ENCODE results near the gene CAPN5. TPM values are rescaled to one million over a fixed set of nuclear protein-coding genes. Genes with fewer than 3 reads are reported as not detected.
"Not testable (repeated sequence)": the region's sequence is repeated elsewhere in the genome, so short reads cannot be mapped to it uniquely, and the experiment has no call there.

Gene CAPN5
- total RNA-seq (2021) (24.0 to 27.4 TPM (median 24.3 TPM) in 3 replicates), Bru-seq, nascent RNA (percentile 46 among the genes with signal in this experiment)
- long read RNA-seq, experiment 1, full-length matches to known transcripts = 86 of 103 reads
- long read RNA-seq, experiment 1, partial matches to known transcripts = 10 of 103 reads
- long read RNA-seq, experiment 1, other reads (novel, unspliced or antisense) = 7 of 103 reads
- long read RNA-seq, experiment 2, full-length matches to known transcripts = 12 of 28 reads
- long read RNA-seq, experiment 2, partial matches to known transcripts = 9 of 28 reads
- long read RNA-seq, experiment 2, other reads (novel, unspliced or antisense) = 7 of 28 reads
- long read RNA-seq, experiment 3, partial matches to known transcripts = 1 of 2 reads
- long read RNA-seq, experiment 3, other reads (novel, unspliced or antisense) = 1 of 2 reads

DNA sequence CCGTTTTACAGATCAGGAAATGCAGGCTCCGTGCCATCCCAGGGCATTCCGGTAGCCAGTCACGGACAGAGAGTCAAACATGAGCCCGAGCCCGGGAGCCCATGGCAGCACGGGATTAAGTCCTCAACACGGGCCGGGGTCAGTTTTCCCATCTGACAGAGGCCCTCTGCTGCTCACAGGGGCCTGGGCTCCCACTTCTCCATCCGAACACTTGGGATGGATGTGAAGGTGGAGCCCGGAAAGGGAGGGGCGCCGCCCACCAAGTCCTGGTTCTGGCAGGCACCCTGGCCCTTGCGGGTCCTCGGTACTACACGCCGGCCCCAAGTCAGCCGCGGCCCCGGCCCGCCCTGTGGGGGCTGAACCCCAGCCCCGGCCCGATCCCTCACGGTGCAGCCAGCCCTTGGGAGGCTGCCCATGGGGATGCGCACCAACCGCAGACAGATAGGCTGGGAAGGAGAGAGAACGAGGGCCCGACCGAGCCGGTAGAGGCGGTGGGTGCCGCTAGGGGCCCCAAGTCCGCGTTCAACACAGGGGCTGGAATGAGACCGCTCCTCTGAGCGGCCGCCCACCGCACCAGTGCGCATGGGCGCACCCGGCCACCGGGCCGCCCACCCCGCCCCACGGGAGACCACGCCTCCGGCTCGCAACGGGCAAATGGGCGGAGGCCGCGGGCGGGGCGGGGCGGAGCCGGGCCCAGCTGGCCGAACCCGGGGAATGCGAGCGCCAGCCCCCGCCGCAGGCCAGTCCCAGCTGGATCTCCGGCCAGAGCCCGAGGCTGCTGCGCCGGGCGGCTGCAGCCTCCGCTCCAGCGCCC, at the start of gene CAPN5:
Gene CAPN5 (plus strand): TSS at position 743 of the 814 bp plus-strand sequence. CDS start 17,916 bp downstream, outside the sequence.
- ATAC-seq = peak; percentile 89
- H3K4me3 Mint-ChIP-seq = peak within 1 kb of the TSS; percentile 90
- DNase-seq (ENCODE audit: low spot score) = peak; percentile 95
- H3K27ac Mint-ChIP-seq = peak within 1 kb of the TSS; percentile 83
- peaks cover 23% of the 10 kb centered on the region for H3K4me1 Mint-ChIP-seq
- peaks cover 3% of the 10 kb centered on the region; the same call in 1 of the 2 replicates for H3K9me3 Mint-ChIP-seq
- H3K36me3 Mint-ChIP-seq = no peaks in the 10 kb centered on the region
- ChIA-PET POLR2A (interaction anchor here (0.6 kb wide), 1 partner anchor 25 kb away, joined by 5 read pairs; no protein-coding TSS in a partner anchor), CTCF (interaction anchor here (0.9 to 6.3 kb wide), 13 partner anchors 9 to 332 kb away, joined by 3 to 126 read pairs (median 3); no protein-coding TSS in a partner anchor)
- TF ChIP-seq ZNF317 (CRISPR knock-in tag; IDR thresholded peaks at IDR 0.05; ENCODE audit: borderline replicate concordance, low read depth) = no peak
- peak; percentile 86; the same call in 1 of the 2 replicates for TF ChIP-seq ZNF232 (CRISPR knock-in tag; IDR thresholded peaks at IDR 0.05)
- peak; percentile 49; the same call in 1 of the 2 replicates for TF ChIP-seq SMAD3 (CRISPR knock-in tag; IDR thresholded peaks at IDR 0.05; ENCODE audit: borderline replicate concordance)
- TF ChIP-seq, protein P1, sequence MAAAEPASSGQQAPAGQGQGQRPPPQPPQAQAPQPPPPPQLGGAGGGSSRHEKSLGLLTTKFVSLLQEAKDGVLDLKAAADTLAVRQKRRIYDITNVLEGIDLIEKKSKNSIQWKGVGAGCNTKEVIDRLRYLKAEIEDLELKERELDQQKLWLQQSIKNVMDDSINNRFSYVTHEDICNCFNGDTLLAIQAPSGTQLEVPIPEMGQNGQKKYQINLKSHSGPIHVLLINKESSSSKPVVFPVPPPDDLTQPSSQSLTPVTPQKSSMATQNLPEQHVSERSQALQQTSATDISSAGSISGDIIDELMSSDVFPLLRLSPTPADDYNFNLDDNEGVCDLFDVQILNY (CRISPR knock-in tag; IDR thresholded peaks at IDR 0.05) = peak; percentile 26; the same call in 1 of the 2 replicates
- TF ChIP-seq, protein P2, sequence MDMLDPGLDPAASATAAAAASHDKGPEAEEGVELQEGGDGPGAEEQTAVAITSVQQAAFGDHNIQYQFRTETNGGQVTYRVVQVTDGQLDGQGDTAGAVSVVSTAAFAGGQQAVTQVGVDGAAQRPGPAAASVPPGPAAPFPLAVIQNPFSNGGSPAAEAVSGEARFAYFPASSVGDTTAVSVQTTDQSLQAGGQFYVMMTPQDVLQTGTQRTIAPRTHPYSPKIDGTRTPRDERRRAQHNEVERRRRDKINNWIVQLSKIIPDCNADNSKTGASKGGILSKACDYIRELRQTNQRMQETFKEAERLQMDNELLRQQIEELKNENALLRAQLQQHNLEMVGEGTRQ (CRISPR knock-in tag; IDR thresholded peaks at IDR 0.05) = peak; percentile 10; the same call in 1 of the 2 replicates
- peak; percentile 75; the same call in 1 of the 2 replicates for TF ChIP-seq TP53 (CRISPR knock-in tag; IDR thresholded peaks at IDR 0.05)
- TF ChIP-seq, protein P3, sequence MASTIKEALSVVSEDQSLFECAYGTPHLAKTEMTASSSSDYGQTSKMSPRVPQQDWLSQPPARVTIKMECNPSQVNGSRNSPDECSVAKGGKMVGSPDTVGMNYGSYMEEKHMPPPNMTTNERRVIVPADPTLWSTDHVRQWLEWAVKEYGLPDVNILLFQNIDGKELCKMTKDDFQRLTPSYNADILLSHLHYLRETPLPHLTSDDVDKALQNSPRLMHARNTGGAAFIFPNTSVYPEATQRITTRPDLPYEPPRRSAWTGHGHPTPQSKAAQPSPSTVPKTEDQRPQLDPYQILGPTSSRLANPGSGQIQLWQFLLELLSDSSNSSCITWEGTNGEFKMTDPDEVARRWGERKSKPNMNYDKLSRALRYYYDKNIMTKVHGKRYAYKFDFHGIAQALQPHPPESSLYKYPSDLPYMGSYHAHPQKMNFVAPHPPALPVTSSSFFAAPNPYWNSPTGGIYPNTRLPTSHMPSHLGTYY (CRISPR knock-in tag; IDR thresholded peaks at IDR 0.05) = no peak
- TF ChIP-seq CREM (CRISPR knock-in tag; IDR thresholded peaks at IDR 0.05) = 0 out of 2 replicates have a peak, but pooled peaks have one; percentile 29
- no peak for TF ChIP-seq JAZF1 (CRISPR knock-in tag; IDR thresholded peaks at IDR 0.05)
- TF ChIP-seq, protein P4, sequence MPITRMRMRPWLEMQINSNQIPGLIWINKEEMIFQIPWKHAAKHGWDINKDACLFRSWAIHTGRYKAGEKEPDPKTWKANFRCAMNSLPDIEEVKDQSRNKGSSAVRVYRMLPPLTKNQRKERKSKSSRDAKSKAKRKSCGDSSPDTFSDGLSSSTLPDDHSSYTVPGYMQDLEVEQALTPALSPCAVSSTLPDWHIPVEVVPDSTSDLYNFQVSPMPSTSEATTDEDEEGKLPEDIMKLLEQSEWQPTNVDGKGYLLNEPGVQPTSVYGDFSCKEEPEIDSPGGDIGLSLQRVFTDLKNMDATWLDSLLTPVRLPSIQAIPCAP (CRISPR knock-in tag; IDR thresholded peaks at IDR 0.05) = 0 out of 2 replicates have a peak, but pooled peaks have one; percentile 27
- no peak for TF ChIP-seq EMX1 (CRISPR knock-in tag; IDR thresholded peaks at IDR 0.05)
- TF ChIP-seq ETV6 (CRISPR knock-in tag; IDR thresholded peaks at IDR 0.05) = peak; percentile 36; the same call in 1 of the 2 replicates
- TF ChIP-seq ZBTB21 (CRISPR knock-in tag; IDR thresholded peaks at IDR 0.05; ENCODE audit: borderline replicate concordance) = peak; percentile 28; the same call in 1 of the 2 replicates
- TF ChIP-seq TEAD1 (CRISPR knock-in tag; IDR thresholded peaks at IDR 0.05) = no peak
- TF ChIP-seq, protein P5, sequence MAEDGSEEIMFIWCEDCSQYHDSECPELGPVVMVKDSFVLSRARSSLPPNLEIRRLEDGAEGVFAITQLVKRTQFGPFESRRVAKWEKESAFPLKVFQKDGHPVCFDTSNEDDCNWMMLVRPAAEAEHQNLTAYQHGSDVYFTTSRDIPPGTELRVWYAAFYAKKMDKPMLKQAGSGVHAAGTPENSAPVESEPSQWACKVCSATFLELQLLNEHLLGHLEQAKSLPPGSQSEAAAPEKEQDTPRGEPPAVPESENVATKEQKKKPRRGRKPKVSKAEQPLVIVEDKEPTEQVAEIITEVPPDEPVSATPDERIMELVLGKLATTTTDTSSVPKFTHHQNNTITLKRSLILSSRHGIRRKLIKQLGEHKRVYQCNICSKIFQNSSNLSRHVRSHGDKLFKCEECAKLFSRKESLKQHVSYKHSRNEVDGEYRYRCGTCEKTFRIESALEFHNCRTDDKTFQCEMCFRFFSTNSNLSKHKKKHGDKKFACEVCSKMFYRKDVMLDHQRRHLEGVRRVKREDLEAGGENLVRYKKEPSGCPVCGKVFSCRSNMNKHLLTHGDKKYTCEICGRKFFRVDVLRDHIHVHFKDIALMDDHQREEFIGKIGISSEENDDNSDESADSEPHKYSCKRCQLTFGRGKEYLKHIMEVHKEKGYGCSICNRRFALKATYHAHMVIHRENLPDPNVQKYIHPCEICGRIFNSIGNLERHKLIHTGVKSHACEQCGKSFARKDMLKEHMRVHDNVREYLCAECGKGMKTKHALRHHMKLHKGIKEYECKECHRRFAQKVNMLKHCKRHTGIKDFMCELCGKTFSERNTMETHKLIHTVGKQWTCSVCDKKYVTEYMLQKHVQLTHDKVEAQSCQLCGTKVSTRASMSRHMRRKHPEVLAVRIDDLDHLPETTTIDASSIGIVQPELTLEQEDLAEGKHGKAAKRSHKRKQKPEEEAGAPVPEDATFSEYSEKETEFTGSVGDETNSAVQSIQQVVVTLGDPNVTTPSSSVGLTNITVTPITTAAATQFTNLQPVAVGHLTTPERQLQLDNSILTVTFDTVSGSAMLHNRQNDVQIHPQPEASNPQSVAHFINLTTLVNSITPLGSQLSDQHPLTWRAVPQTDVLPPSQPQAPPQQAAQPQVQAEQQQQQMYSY (CRISPR knock-in tag; IDR thresholded peaks at IDR 0.05) = peak; percentile 41
- TF ChIP-seq, protein P6, sequence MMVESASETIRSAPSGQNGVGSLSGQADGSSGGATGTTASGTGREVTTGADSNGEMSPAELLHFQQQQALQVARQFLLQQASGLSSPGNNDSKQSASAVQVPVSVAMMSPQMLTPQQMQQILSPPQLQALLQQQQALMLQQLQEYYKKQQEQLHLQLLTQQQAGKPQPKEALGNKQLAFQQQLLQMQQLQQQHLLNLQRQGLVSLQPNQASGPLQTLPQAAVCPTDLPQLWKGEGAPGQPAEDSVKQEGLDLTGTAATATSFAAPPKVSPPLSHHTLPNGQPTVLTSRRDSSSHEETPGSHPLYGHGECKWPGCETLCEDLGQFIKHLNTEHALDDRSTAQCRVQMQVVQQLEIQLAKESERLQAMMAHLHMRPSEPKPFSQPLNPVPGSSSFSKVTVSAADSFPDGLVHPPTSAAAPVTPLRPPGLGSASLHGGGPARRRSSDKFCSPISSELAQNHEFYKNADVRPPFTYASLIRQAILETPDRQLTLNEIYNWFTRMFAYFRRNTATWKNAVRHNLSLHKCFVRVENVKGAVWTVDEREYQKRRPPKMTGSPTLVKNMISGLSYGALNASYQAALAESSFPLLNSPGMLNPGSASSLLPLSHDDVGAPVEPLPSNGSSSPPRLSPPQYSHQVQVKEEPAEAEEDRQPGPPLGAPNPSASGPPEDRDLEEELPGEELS (CRISPR knock-in tag; IDR thresholded peaks at IDR 0.05) = 0 out of 2 replicates have a peak, but pooled peaks have one; percentile 28
- 0 out of 2 replicates have a peak, but pooled peaks have one; percentile 30 for TF ChIP-seq GABPB1 (CRISPR knock-in tag; IDR thresholded peaks at IDR 0.05)
- TF ChIP-seq, protein P7, sequence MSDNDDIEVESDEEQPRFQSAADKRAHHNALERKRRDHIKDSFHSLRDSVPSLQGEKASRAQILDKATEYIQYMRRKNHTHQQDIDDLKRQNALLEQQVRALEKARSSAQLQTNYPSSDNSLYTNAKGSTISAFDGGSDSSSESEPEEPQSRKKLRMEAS (CRISPR knock-in tag; IDR thresholded peaks at IDR 0.05) = 0 out of 2 replicates have a peak, but pooled peaks have one; percentile 34
- TF ChIP-seq CBFB (CRISPR knock-in tag; IDR thresholded peaks at IDR 0.05; ENCODE audit: low read depth) = 0 out of 2 replicates have a peak, but pooled peaks have one; percentile 62
- TF ChIP-seq SP1 (CRISPR knock-in tag; conservative IDR thresholded peaks at IDR 0.05) = peak; percentile 79
- TF ChIP-seq FOXK1 (CRISPR knock-in tag; IDR thresholded peaks at IDR 0.05) = 0 out of 2 replicates have a peak, but pooled peaks have one; percentile 27
- peaks cover 21% of the 10 kb centered on the region for H3K27me3 Mint-ChIP-seq (ENCODE audit: low read depth)

DNA sequence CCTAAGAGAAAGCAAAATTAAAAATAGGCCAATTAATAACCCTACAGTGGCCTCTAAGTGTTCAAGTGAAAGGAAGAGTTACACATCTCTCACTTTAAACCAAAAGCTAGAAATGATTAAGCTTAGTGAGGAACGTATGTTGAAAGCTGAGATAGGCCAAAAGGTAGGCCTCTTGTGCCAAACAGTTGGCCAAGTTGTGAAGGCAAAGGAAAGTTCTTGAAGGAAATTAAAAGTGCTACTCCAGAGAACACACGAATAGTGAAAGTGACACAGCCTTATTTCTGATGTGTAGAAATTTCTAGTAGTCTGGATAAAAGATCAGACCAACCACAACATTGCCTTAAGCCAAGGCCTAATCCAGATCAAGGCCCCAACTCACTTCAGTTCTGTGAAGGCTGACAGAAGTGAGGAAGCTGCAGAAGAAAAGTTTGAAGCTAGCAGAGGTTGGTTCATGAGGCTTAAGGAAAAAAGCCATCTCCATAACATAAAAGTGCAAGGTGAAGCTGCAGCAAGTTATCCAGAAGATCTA, 48.3 kb upstream of the CAPN5 start:
- H3K27me3 Mint-ChIP-seq (ENCODE audit: low read depth); H3K27ac Mint-ChIP-seq; DNase-seq (ENCODE audit: low spot score); ATAC-seq; H3K4me3 Mint-ChIP-seq; H3K36me3 Mint-ChIP-seq; H3K9me3 Mint-ChIP-seq; POLR2A ChIA-PET: not testable (repeated sequence)
- CTCF ChIA-PET = interaction anchor here (1.1 kb wide), 1 partner anchor 73 kb away, joined by 4 read pairs; no protein-coding TSS in a partner anchor
- peaks cover 29% of the 10 kb centered on the region for H3K4me1 Mint-ChIP-seq
